Liver (tissue), 9 donors: Measurements from ENCODE around the gene STK4. TPM values are rescaled to one million over a fixed set of nuclear protein-coding genes. Genes with fewer than 3 reads are reported as not detected.

Experiments
- DNase-seq: peaks from one replicate; pipeline ENCODE4 v3.0.0-alpha.2; 2017; ENCODE audit warnings: low spot score
- H3K27ac ChIP-seq, 2 donors: one replicate each; pipeline ENCODE4 v1.7.0; 2013; ENCODE audit warnings: inconsistent platforms in 2 of 2, low read length in 2 of 2, control low read depth in 1 of 2, low read depth in 1 of 2, mild to moderate bottlenecking in 1 of 2
- H3K27me3 ChIP-seq, 4 donors: one replicate each; pipeline versions ENCODE4 v1.6.1 to v1.7.0; 2013; ENCODE audit warnings: low read length in 3 of 4, inconsistent platforms in 1 of 4, mild to moderate bottlenecking in 1 of 4, moderate library complexity in 1 of 4; ENCODE audit not compliant: control insufficient read depth in 4 of 4, insufficient read depth in 4 of 4
- H3K36me3 ChIP-seq, 4 donors: one replicate each; pipeline versions ENCODE4 v1.6.1 to v1.7.0; 2013; ENCODE audit warnings: low read length in 3 of 4, mild to moderate bottlenecking in 3 of 4, low read depth in 1 of 4, moderate library complexity in 1 of 4; ENCODE audit not compliant: control insufficient read depth in 4 of 4, insufficient read depth in 3 of 4
- H3K4me1 ChIP-seq, 4 donors: one replicate each; pipeline versions ENCODE4 v1.6.1 to v1.7.0; 2013; ENCODE audit warnings: low read length in 3 of 4, mild to moderate bottlenecking in 3 of 4, moderate library complexity in 1 of 4; ENCODE audit not compliant: control insufficient read depth in 4 of 4, insufficient read depth in 4 of 4
- H3K4me3 ChIP-seq, 3 donors: one replicate each; pipeline versions ENCODE4 v1.6.1 to v1.7.0; 2013; ENCODE audit warnings: low read length in 3 of 3, control low read depth in 1 of 3, low read depth in 1 of 3, mild to moderate bottlenecking in 1 of 3
- H3K9ac ChIP-seq, 2 donors: one replicate each; pipeline ENCODE4 v1.7.0; 2013; ENCODE audit warnings: low read length in 2 of 2, mild to moderate bottlenecking in 2 of 2, moderate library complexity in 2 of 2, control low read depth in 1 of 2, low read depth in 1 of 2
- H3K9me3 ChIP-seq, 4 donors: one replicate each; pipeline versions ENCODE4 v1.6.1 to v1.7.0; 2013; ENCODE audit warnings: low read length in 3 of 4; ENCODE audit not compliant: control insufficient read depth in 4 of 4
- ATF3 ChIP-seq: IDR thresholded peaks from 2 replicates; pipeline ENCODE4 v1.6.1; 2016; ENCODE audit warnings: antibody characterized with exemption
- EGR1 ChIP-seq, 2 donors: IDR thresholded peaks; 2 replicates each; pipeline ENCODE4 v1.6.1; 2016 to 2018; ENCODE audit warnings: antibody characterized with exemption in 2 of 2, low read depth in 2 of 2
- FOXA1 ChIP-seq: IDR thresholded peaks from 2 replicates; pipeline ENCODE4 v1.6.1; 2016; ENCODE audit warnings: antibody characterized with exemption
- FOXA2 ChIP-seq: IDR thresholded peaks from 2 replicates; pipeline ENCODE4 v1.6.1; 2016; ENCODE audit warnings: antibody characterized with exemption
- GABPA ChIP-seq, 2 donors: IDR thresholded peaks in 1 of 2; conservative IDR thresholded peaks in 1 of 2; 2 replicates each; pipeline ENCODE4 v1.6.1; 2016; ENCODE audit warnings: antibody characterized with exemption in 2 of 2, mild to moderate bottlenecking in 1 of 2, moderate library complexity in 1 of 2
- HNF4A ChIP-seq, 2 donors: conservative IDR thresholded peaks; 2 replicates each; pipeline ENCODE4 v1.6.1; 2016; ENCODE audit warnings: antibody characterized with exemption in 2 of 2, mild to moderate bottlenecking in 2 of 2
- HNF4G ChIP-seq: IDR thresholded peaks from 2 replicates; pipeline ENCODE4 v1.6.1; 2016; ENCODE audit warnings: antibody characterized with exemption
- JUND ChIP-seq, 2 donors: IDR thresholded peaks; 2 replicates each; pipeline ENCODE4 v1.6.1; 2016; ENCODE audit warnings: antibody characterized with exemption in 2 of 2
- MAX ChIP-seq: IDR thresholded peaks from 2 replicates; pipeline ENCODE4 v1.6.1; 2016; ENCODE audit warnings: antibody characterized with exemption
- NR2F2 ChIP-seq: IDR thresholded peaks from 2 replicates; pipeline ENCODE4 v1.6.1; 2016; ENCODE audit warnings: antibody characterized with exemption
- RAD21 ChIP-seq, 2 donors: IDR thresholded peaks; 2 replicates each; pipeline ENCODE4 v1.6.1; 2016; ENCODE audit warnings: antibody characterized with exemption in 2 of 2, mild to moderate bottlenecking in 2 of 2
- REST ChIP-seq: IDR thresholded peaks from 2 replicates; pipeline ENCODE4 v1.6.1; 2016; ENCODE audit warnings: antibody characterized with exemption, mild to moderate bottlenecking
- RXRA ChIP-seq, 2 donors: IDR thresholded peaks; 2 replicates each; pipeline ENCODE4 v1.6.1; 2017 to 2018; ENCODE audit warnings: antibody characterized with exemption in 2 of 2, mild to moderate bottlenecking in 1 of 2
- SP1 ChIP-seq: IDR thresholded peaks from 2 replicates; pipeline ENCODE4 v1.6.1; 2018; ENCODE audit warnings: antibody characterized with exemption, mild to moderate bottlenecking
- TAF1 ChIP-seq: conservative IDR thresholded peaks from 2 replicates; pipeline ENCODE4 v1.6.1; 2016; ENCODE audit warnings: antibody characterized with exemption, mild to moderate bottlenecking
- YY1 ChIP-seq: IDR thresholded peaks from 2 replicates; pipeline ENCODE4 v1.6.1; 2016; ENCODE audit warnings: antibody characterized with exemption, mild to moderate bottlenecking
- ZBTB33 ChIP-seq: IDR thresholded peaks from 2 replicates; pipeline ENCODE4 v1.6.1; 2016; ENCODE audit warnings: antibody characterized with exemption
- WGBS: extraction: QIAGEN DNeasy Blood & Tissue Kit; methylation state at CpG from one replicate; pipeline ENCODE4 v1.1.7; 2013; 5-methylcytosine and 5-hydroxymethylcytosine counted together
- polyA plus RNA-seq, 2 donors: library from polyadenylated mRNA; stranded (reverse) in 1 of 2; unstranded in 1 of 2; fragments of 200-250 nt in 1 of 2; fragments of >200 nt in 1 of 2; fragmentation: Nextera tagmentation in 1 of 2; extraction: Ambion mirVana in 1 of 2; gene quantifications; one replicate each; pipeline versions ENCODE4 v1.2.1 to v1.2.3, GENCODE V29; 2013 to 2015
- total RNA-seq, 2 donors: library from RNA; depleted of rRNA; stranded (reverse); fragments of >200 nt; gene quantifications; one replicate each; pipeline ENCODE4 v1.2.3, GENCODE V29; 2014
- donor health status: healthy.
- donor health status: healthy.
- donor health status: healthy.
- donor health status: healthy.
- donor health status: healthy.

The STK4 gene
- total and polyA plus RNA-seq, 4 donors = 3.7 to 20.8 (median 13.9) TPM

GRCh38 chr20:45039475-45039820 lies 73.1 kb downstream of the STK4 start:
- no peak overlapping the region for H3K4me3 ChIP-seq
- DNase-seq = no peak
- H3K9ac ChIP-seq = no peak overlapping the region
- H3K27me3 ChIP-seq = no peaks in the 10 kb centered on the region
- no peak overlapping the region for H3K27ac ChIP-seq
- H3K9me3 ChIP-seq = no peaks in the 10 kb centered on the region
- H3K36me3 ChIP-seq = no peaks in the 10 kb centered on the region
- H3K4me1 ChIP-seq = peaks cover 0 to 6% (median under 1%) of the 10 kb centered on the region in 4 donors
- TF ChIP-seq YY1 (no peak), REST (no peak), RAD21 (IDR thresholded peaks at IDR 0.05) (no peak), HNF4A (conservative IDR thresholded peaks at IDR 0.05) (no peak), ZBTB33 (no peak), FOXA2 (no peak), GABPA (IDR thresholded peaks at IDR 0.05 in 1 of 2, conservative IDR thresholded peaks at IDR 0.05 in 1 of 2) (no peak), SP1 (no peak), TAF1 (no peak), NR2F2 (no peak), MAX (no peak), FOXA1 (no peak), RXRA (IDR thresholded peaks at IDR 0.05) (no peak), ATF3 (no peak), EGR1 (IDR thresholded peaks at IDR 0.05; ENCODE audit: low read depth in 2 of 2) (no peak)
- WGBS = 85% methylated on average over 1 of the region's 1 CpG

GRCh38 chr20:45041464-45042337 lies 75.4 kb downstream of the STK4 start:
- Histone ChIP-seq H3K4me3 (no peak overlapping the region), H3K36me3 (no peaks in the 10 kb centered on the region), H3K9ac (no peak overlapping the region), H3K27me3 (no peaks in the 10 kb centered on the region), H3K9me3 (no peaks in the 10 kb centered on the region), H3K4me1 (peaks cover 0 to 6% (median under 1%) of the 10 kb centered on the region in 4 donors), H3K27ac (no peak overlapping the region)
- TF ChIP-seq HNF4G (no peak), EGR1 (IDR thresholded peaks at IDR 0.05; ENCODE audit: low read depth in 2 of 2) (no peak), ATF3 (no peak), NR2F2 (no peak), JUND (IDR thresholded peaks at IDR 0.05) (no peak), GABPA (IDR thresholded peaks at IDR 0.05 in 1 of 2, conservative IDR thresholded peaks at IDR 0.05 in 1 of 2) (no peak), YY1 (no peak), SP1 (no peak), MAX (no peak), FOXA2 (no peak)
- DNase-seq = no peak
- 52% methylated on average over 5 of the region's 5 CpGs for WGBS
